Activated T-helper 1 cell treated with anti-CD3 and anti-CD28 coated beads, Interleukin-12 subunit alpha, Interleukin-12 subunit beta, Interleukin-2, Interleukin-4 antibody, amounts not matched to agents 30 ng/mL and 10 ng/mL and 1 ng/mL, durations not matched to agents 14 hours and 24 hours and 36 hours (primary cell): Measurements from ENCODE around the gene SMAGP. TPM values are rescaled to one million over a fixed set of nuclear protein-coding genes. Genes with fewer than 3 reads are reported as not detected.
"Not testable (repeated sequence)": the region's sequence is repeated elsewhere in the genome, so short reads cannot be mapped to it uniquely, and the experiment has no call there.

Source experiments
- DNase-seq: peaks from one replicate; pipeline ENCODE4 v3.0.0; 2021; ENCODE audit warnings: low spot score
- H3K27ac Mint-ChIP-seq: one replicate; pipeline ENCODE4 v1.8.0; 2021; ENCODE audit warnings: mild to moderate bottlenecking, mixed read lengths
- H3K27me3 Mint-ChIP-seq: one replicate; pipeline ENCODE4 v1.8.0; 2022; ENCODE audit warnings: mild to moderate bottlenecking, moderate library complexity, mixed read lengths; ENCODE audit not compliant: insufficient read depth
- H3K36me3 Mint-ChIP-seq: one replicate; pipeline ENCODE4 v1.8.0; 2021; ENCODE audit warnings: low read depth, mixed read lengths
- H3K4me1 Mint-ChIP-seq: one replicate; pipeline ENCODE4 v1.8.0; 2021; ENCODE audit warnings: low read depth, mixed read lengths
- H3K4me3 Mint-ChIP-seq: one replicate; pipeline ENCODE4 v1.8.0; 2021; ENCODE audit warnings: mild to moderate bottlenecking, moderate library complexity, mixed read lengths
- H3K9me3 Mint-ChIP-seq: one replicate; pipeline ENCODE4 v1.8.0; 2021; ENCODE audit warnings: mixed read lengths
- intact Hi-C: fragments of 100-400 bp; cut with micrococcal nuclease; formaldehyde crosslinking; loops from one replicate; pipeline ENCODE4 v1.15.1; 2024
- total RNA-seq: library from RNA; stranded (reverse); gene quantifications from 2 replicates; pipeline ENCODE4 v1.2.3, GENCODE V29; 2022

The SMAGP gene
- total RNA-seq, 1 donor from 2014 or later = 0.16 TPM

GRCh38 chr12:51285843-51286242, 15.6 kb upstream of the SMAGP start:
- DNase-seq = no peak
- H3K27ac Mint-ChIP-seq = no peak overlapping the region
- no peaks in the 10 kb centered on the region for H3K27me3 Mint-ChIP-seq
- H3K9me3 Mint-ChIP-seq = no peaks in the 10 kb centered on the region
- peaks cover 32% of the 10 kb centered on the region for H3K36me3 Mint-ChIP-seq
- intact Hi-C loops = no loop called here
- no peaks in the 10 kb centered on the region for H3K4me1 Mint-ChIP-seq
- no peak overlapping the region for H3K4me3 Mint-ChIP-seq

DNA sequence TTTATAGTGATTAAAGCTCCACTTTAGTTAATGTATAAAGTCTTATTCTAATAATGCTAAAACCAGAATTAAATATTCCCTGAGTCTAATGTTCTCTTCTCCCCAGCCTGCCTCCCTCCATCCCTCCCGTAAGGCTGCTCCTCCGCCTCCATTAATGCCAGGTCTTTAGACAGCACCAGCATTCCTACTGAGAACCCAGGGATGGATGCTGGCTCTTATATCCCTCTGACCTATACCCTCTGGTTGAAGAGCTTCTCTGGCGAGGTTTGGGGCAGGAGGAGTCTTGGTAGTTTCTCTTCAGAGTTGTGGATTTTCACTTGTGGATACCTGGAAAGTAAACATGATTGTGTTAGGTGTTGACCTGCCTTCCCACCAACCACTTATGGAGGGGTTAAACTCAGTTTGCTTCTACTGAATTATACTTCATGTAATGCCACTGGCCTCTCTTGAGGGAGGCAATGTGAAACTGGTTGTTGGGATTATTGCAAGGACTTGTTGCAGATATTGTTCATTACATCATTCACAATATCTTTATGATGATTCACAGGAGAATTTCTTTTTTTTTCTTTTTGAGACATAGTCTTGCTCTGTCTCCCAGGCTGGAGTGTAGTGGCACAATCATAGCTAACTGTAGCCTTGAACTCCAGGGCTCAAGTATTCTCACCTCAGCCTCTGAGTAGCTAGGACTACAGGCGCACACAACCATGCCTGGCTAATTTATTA, 11.1 kb upstream of the SMAGP start:
- Mint-ChIP-seq H3K27ac (no peak overlapping the region), H3K4me1 (no peaks in the 10 kb centered on the region), H3K4me3 (no peak overlapping the region), H3K9me3 (no peaks in the 10 kb centered on the region), H3K27me3 (no peaks in the 10 kb centered on the region), H3K36me3 (peaks cover 22% of the 10 kb centered on the region)
- no peak for DNase-seq
- intact Hi-C loops = no loop called here

DNA sequence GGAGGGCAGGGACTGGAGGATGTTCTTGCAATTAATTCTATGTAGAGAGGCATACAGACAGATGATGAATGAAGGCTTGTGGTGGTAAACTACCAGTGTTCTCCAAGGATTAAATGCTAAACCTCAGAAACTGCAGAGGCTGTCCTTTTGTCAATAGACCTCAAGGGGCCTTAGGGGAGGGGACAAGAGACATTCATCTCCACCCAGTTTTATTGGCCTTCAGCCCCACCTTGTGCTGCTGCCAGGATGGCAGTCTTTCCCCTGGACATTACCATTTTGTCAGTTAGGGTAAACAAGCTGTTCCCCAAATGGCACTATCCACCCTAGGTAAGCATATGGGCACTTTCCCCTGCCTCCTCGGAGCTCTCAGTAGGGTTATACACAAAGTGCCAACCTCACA, 4.9 kb upstream of the SMAGP start:
- H3K4me1 Mint-ChIP-seq = peaks cover 10% of the 10 kb centered on the region
- intact Hi-C loops = no loop called here
- H3K4me3 Mint-ChIP-seq = no peak overlapping the region

DNA sequence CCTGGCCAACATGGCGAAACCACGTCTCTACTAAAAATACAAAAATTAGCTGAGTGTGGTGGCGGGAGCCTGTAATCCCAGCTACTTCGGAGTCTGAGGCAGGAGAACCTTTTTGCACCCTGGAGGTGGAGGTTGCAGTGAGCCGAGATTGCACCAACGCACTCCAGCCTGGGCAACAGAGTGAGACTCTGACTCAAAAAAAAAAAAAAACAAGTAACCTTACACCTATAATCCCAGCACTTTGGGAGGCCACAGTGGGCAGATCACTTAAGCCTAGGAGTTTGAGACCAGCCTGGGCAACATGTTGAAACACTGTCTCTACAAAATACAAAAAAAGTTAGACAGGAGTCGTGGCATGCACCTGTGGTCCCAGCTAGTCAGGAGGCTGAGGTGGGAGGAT, 2.6 kb upstream of the SMAGP start:
- H3K9me3 Mint-ChIP-seq, H3K4me3 Mint-ChIP-seq, DNase-seq, intact Hi-C loops, H3K27ac Mint-ChIP-seq, H3K36me3 Mint-ChIP-seq, H3K4me1 Mint-ChIP-seq: not testable (repeated sequence)
- H3K27me3 Mint-ChIP-seq = peaks cover 29% of the 10 kb centered on the region

More for the DNA sequence above, 4.9 kb upstream of the SMAGP start:
- no peak overlapping the region for H3K27ac Mint-ChIP-seq
- H3K9me3 Mint-ChIP-seq = no peaks in the 10 kb centered on the region
- DNase-seq = no peak
- H3K36me3 Mint-ChIP-seq = no peaks in the 10 kb centered on the region
- H3K27me3 Mint-ChIP-seq = peaks cover 23% of the 10 kb centered on the region

- Mint-ChIP-seq H3K27me3 (peaks cover 29% of the 10 kb centered on the region), H3K36me3 (no peaks in the 10 kb centered on the region), H3K4me1 (peaks cover 10% of the 10 kb centered on the region), H3K4me3 (peak overlapping the region; percentile 88), H3K9me3 (no peaks in the 10 kb centered on the region), H3K27ac (peak overlapping the region; percentile 68)
- no peak for DNase-seq
- intact Hi-C loops = loop anchor here (2.0 kb wide), 2 partner anchors 24 to 32 kb away; partner anchors contain the start of gene DAZAP2
These were observed 820 bp upstream of the SMAGP start for GRCh38 chr12:51270951-51271518.

DNA sequence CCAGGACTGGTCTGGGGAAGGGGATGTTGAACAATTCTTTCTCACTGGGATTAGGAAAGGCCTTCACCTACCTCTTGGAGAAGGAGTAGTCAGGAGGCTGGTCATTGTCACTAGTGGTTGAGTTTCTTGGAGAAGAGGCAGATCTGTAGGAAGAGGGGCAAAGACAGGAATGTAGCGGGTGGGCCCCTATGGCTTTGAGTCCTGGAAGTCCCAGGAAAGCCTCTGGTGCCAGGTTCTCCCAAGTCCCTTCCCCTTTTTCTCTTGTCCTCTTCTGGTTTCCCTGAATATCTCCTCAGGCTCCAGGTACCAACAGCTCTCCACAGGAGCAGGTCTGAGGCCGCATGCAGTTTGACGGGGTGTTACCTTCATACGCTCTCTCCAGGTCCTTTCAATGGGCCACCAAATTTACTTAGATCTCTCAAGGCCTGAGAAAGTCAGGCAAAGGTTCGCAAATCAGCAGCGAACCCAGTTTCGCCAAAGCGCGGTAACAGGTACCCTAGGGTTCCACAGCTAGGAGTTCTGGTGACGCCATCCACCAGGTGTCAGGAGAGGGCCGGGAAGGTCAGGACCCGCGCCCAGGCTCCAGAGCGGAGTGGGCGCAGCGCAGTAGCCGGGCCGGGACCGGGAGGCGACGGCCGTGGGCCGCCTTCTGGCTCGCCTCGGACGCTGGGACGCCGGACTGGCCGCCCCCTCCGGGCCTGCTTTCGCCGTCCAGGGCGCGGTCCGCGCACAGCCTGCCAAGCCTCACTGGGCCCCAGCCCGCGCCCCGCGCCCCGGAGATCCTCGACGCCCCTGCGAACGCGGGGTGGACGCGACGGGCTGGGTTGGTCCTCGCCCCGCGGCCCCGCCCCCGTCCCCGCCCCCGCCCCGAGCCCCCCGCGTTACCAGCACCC, 795 bp downstream of the SMAGP start:
- peaks cover 20% of the 10 kb centered on the region for H3K4me1 Mint-ChIP-seq

GRCh38 chr12:51265024-51265423, 5.2 kb downstream of the SMAGP start:
- no peaks in the 10 kb centered on the region for H3K36me3 Mint-ChIP-seq
- no peak overlapping the region for H3K27ac Mint-ChIP-seq
- intact Hi-C loops = loop anchor here (1.0 to 5.0 kb wide), 4 partner anchors 57 to 218 kb away; partner anchors contain the start of genes BIN2, LETMD1 and TFCP2
- no peak for DNase-seq
- no peak overlapping the region for H3K4me3 Mint-ChIP-seq
- peaks cover 14% of the 10 kb centered on the region for H3K4me1 Mint-ChIP-seq
- H3K9me3 Mint-ChIP-seq = no peaks in the 10 kb centered on the region
- H3K27me3 Mint-ChIP-seq = peaks cover 7% of the 10 kb centered on the region

More for the DNA sequence above, 795 bp downstream of the SMAGP start:
- Mint-ChIP-seq H3K27ac (peak overlapping the region; percentile 58), H3K4me3 (peak overlapping the region; percentile 80), H3K9me3 (no peaks in the 10 kb centered on the region), H3K36me3 (no peaks in the 10 kb centered on the region), H3K27me3 (peaks cover 30% of the 10 kb centered on the region)
- peak; percentile 14 for DNase-seq
- intact Hi-C loops = loop anchor here (1.0 to 5.0 kb wide), 6 partner anchors 23 to 222 kb away; partner anchors contain the start of genes BIN2, DAZAP2, LETMD1 and TFCP2

- Mint-ChIP-seq H3K4me3 (no peak overlapping the region), H3K36me3 (no peaks in the 10 kb centered on the region), H3K9me3 (no peaks in the 10 kb centered on the region), H3K27me3 (peaks cover 7% of the 10 kb centered on the region), H3K27ac (no peak overlapping the region), H3K4me1 (peaks cover 14% of the 10 kb centered on the region)
- intact Hi-C loops = no loop called here
- DNase-seq = no peak
These were observed 5.9 kb downstream of the SMAGP start for GRCh38 chr12:51264297-51264696.

GRCh38 chr12:51263341-51263740, 6.9 kb downstream of the SMAGP start:
- no peaks in the 10 kb centered on the region for H3K36me3 Mint-ChIP-seq
- H3K4me3 Mint-ChIP-seq = no peak overlapping the region
- no peak for DNase-seq
- no peak overlapping the region for H3K27ac Mint-ChIP-seq
- peaks cover 14% of the 10 kb centered on the region for H3K4me1 Mint-ChIP-seq
- peaks cover 2% of the 10 kb centered on the region for H3K27me3 Mint-ChIP-seq
- no peaks in the 10 kb centered on the region for H3K9me3 Mint-ChIP-seq
- intact Hi-C loops = no loop called here

DNA sequence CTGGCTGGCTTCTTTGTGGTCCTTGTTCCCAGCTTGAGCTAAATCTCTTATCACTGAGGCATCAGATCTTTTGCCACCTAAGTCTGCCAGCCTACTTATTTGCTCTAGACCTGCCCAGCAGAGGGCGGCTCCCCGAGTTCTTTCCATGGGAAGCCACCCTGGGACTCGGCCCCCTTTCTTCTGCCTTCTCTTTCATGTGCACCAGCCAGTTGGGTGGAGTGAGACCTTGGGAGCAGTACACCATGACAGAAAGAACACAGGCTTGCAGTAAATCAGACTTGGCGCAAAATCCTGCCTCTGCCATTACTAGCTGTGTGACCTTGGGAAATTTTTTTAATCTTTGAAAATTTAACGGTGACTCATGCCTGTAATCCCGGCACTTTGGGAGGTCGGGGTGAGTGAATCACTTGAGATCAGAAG, 7.4 kb downstream of the SMAGP start:
- Mint-ChIP-seq H3K27me3 (peaks cover 2% of the 10 kb centered on the region), H3K27ac (no peak overlapping the region), H3K4me3 (no peak overlapping the region), H3K36me3 (no peaks in the 10 kb centered on the region), H3K9me3 (no peaks in the 10 kb centered on the region), H3K4me1 (peaks cover 14% of the 10 kb centered on the region)
- DNase-seq = no peak
- intact Hi-C loops = no loop called here

GRCh38 chr12:51259600-51259999, 10.6 kb downstream of the SMAGP start:
- H3K4me1 Mint-ChIP-seq, DNase-seq, H3K36me3 Mint-ChIP-seq, H3K9me3 Mint-ChIP-seq, H3K4me3 Mint-ChIP-seq, H3K27me3 Mint-ChIP-seq, H3K27ac Mint-ChIP-seq, intact Hi-C loops: not testable (repeated sequence)

- no peak overlapping the region for H3K4me3 Mint-ChIP-seq
- no peaks in the 10 kb centered on the region for H3K36me3 Mint-ChIP-seq
- no peak overlapping the region for H3K27ac Mint-ChIP-seq
- no peak for DNase-seq
- H3K4me1 Mint-ChIP-seq = no peaks in the 10 kb centered on the region
- H3K27me3 Mint-ChIP-seq = no peaks in the 10 kb centered on the region
- intact Hi-C loops = no loop called here
- H3K9me3 Mint-ChIP-seq = no peaks in the 10 kb centered on the region
These were observed 15.7 kb downstream of the SMAGP start for GRCh38 chr12:51254536-51254935.

DNA sequence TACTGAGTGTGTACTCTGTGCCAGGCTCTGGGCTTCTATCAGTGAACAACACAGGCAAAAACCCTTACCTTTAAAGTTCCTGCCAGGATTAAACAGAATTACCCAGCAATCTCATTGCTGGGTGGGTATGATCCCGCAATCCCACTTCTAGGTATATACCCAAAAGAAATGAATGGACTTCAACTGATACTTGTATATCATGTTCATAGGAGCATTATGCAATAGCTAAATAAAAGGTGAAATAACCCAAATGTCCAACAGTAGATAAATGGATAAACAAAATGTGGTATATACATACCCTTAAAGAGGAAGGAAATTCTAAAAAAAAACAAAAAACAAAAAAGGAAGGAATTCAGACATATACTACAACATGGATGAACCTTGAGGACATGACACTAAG, 16.9 kb downstream of the SMAGP start:
- H3K36me3 Mint-ChIP-seq = peaks cover 2% of the 10 kb centered on the region
- no peak overlapping the region for H3K4me3 Mint-ChIP-seq
- no peak overlapping the region for H3K27ac Mint-ChIP-seq
- intact Hi-C loops = no loop called here
- no peak for DNase-seq
- H3K9me3 Mint-ChIP-seq = no peaks in the 10 kb centered on the region
- peaks cover 3% of the 10 kb centered on the region for H3K4me1 Mint-ChIP-seq
- no peaks in the 10 kb centered on the region for H3K27me3 Mint-ChIP-seq
